Measurements from ENCODE around the gene STXBP1. TPM values are rescaled to one million over a fixed set of nuclear protein-coding genes. Genes with fewer than 3 reads are reported as not detected.

STXBP1 gene
- total RNA-seq, 2 donors from 2014 or later, result 32.2 to 47.6 TPM

GRCh38 chr9:127606043-127606442 is 6.0 kb upstream of the STXBP1 start:
- WGBS, result 90% methylated on average over 1 of the region's 1 CpG

DNA sequence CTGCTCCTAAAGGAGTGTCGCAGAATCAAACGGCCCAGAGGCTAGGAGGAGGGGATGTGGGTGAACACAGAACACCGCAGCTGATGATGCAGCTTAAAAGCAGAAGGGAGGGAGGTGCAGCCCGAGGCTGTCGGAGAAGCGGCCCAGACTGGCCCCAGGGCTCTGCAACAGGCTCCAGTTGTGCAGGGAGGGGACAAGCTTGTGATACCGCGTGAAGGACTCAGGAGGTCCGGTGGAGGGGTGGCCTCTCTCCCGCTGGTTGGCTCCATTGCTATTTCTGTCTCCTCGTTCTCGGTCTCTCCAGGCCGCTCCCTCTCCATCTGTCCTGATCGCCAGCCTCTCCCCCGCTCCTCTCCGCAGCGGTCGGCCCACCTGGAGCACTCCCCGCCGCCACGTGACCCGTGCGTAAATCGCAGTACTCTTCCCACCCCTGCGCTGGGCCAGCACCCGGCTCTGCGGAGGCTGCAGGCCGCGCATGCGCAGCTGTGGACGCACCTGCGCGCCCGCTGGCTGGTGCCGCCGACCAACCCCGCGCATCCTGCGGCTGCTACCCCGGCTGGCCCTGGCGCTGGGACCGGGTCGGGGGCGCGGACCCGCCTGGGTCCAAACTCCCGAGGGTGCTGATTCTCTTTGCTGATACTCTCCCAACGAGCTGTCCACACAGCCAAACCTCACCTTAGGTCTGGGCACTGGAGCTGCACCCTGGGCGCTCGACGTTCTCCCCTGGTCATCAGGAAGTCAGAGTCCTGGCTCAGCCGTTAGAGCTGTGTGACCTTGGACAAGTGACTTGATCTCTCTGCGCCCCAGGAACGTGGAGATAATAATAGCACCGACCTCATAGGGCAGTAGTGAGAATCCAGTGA is 3.7 kb upstream of the STXBP1 start:
- intact Hi-C loops (cut with DNase I), result no loop called here
- Histone ChIP-seq H3K4me3 (peak overlapping the region; percentile 21 to 28), H3K27me3 (replicated peaks; ENCODE audit: insufficient read depth) (no peaks in the 10 kb centered on the region), H3K9me3 (no peaks in the 10 kb centered on the region), H3K4me1 (replicated peaks) (no peaks in the 10 kb centered on the region), H3K27ac (peak overlapping the region in 1 of 2 donors; percentile 45), H3K36me3 (no peaks in the 10 kb centered on the region)
- TF ChIP-seq, protein P1, sequence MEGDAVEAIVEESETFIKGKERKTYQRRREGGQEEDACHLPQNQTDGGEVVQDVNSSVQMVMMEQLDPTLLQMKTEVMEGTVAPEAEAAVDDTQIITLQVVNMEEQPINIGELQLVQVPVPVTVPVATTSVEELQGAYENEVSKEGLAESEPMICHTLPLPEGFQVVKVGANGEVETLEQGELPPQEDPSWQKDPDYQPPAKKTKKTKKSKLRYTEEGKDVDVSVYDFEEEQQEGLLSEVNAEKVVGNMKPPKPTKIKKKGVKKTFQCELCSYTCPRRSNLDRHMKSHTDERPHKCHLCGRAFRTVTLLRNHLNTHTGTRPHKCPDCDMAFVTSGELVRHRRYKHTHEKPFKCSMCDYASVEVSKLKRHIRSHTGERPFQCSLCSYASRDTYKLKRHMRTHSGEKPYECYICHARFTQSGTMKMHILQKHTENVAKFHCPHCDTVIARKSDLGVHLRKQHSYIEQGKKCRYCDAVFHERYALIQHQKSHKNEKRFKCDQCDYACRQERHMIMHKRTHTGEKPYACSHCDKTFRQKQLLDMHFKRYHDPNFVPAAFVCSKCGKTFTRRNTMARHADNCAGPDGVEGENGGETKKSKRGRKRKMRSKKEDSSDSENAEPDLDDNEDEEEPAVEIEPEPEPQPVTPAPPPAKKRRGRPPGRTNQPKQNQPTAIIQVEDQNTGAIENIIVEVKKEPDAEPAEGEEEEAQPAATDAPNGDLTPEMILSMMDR (IDR thresholded peaks at IDR 0.05), result peak in 1 of 4 experiments; percentile 6
- TF ChIP-seq POLR2AphosphoS5 (IDR thresholded peaks at IDR 0.05), result peak; percentile 64
- TF ChIP-seq POLR2A (IDR thresholded peaks at IDR 0.05), result no peak
- 1% methylated on average over 42 of the region's 55 CpGs for WGBS
- peak; percentile 53 for DNase-seq (ENCODE audit: low spot score)

More at GRCh38 chr9:127606043-127606442, 6.0 kb upstream of the STXBP1 start:
- no peak for DNase-seq (ENCODE audit: low spot score)
- Histone ChIP-seq H3K9me3 (no peaks in the 10 kb centered on the region), H3K36me3 (no peaks in the 10 kb centered on the region), H3K27me3 (replicated peaks; ENCODE audit: insufficient read depth) (no peaks in the 10 kb centered on the region), H3K4me1 (replicated peaks) (no peaks in the 10 kb centered on the region), H3K4me3 (no peak overlapping the region), H3K27ac (no peak overlapping the region)
- TF ChIP-seq POLR2A (IDR thresholded peaks at IDR 0.05) (no peak), POLR2AphosphoS5 (IDR thresholded peaks at IDR 0.05) (no peak)
- TF ChIP-seq, protein P1 (IDR thresholded peaks at IDR 0.05), result no peak
- intact Hi-C loops (cut with DNase I), result no loop called here

GRCh38 chr9:127611603-127611898 is 526 bp upstream of the STXBP1 start:
- Histone ChIP-seq H3K4me3 (peak overlapping the region; percentile 81 to 98), H3K36me3 (no peaks in the 10 kb centered on the region), H3K4me1 (replicated peaks) (no peaks in the 10 kb centered on the region), H3K27ac (peak overlapping the region; percentile 52 to 89), H3K27me3 (replicated peaks; ENCODE audit: insufficient read depth) (no peaks in the 10 kb centered on the region), H3K9me3 (no peaks in the 10 kb centered on the region)
- intact Hi-C loops (cut with DNase I), result loop anchor here (5.0 kb wide), 2 partner anchors 106 to 306 kb away; partner anchors contain the start of genes PTRH1, ST6GALNAC4 and TTC16
- peak; percentile 12 for DNase-seq (ENCODE audit: low spot score)
- TF ChIP-seq, protein P1 (IDR thresholded peaks at IDR 0.05), result no peak
- TF ChIP-seq POLR2AphosphoS5 (IDR thresholded peaks at IDR 0.05) (no peak), POLR2A (IDR thresholded peaks at IDR 0.05) (no peak)
- whole genome bisulfite sequencing, result 1% methylated on average over 11 of the region's 11 CpGs

GRCh38 chr9:127612939-127613582 is 984 bp downstream of the STXBP1 start:
- intact Hi-C loops (cut with DNase I), result loop anchor here (5.0 kb wide), 2 partner anchors 104 to 304 kb away; partner anchors contain the start of genes PTRH1, ST6GALNAC4 and TTC16
- DNase-seq (ENCODE audit: low spot score), result peak; percentile 44
- Histone ChIP-seq H3K4me3 (peak overlapping the region; percentile 81 to 98), H3K9me3 (no peaks in the 10 kb centered on the region), H3K36me3 (no peaks in the 10 kb centered on the region), H3K27me3 (replicated peaks; ENCODE audit: insufficient read depth) (no peaks in the 10 kb centered on the region), H3K4me1 (replicated peaks) (no peaks in the 10 kb centered on the region), H3K27ac (peak overlapping the region; percentile 86 to 89)
- TF ChIP-seq, protein P1 (IDR thresholded peaks at IDR 0.05), result no peak
- peak; percentile 54 for TF ChIP-seq POLR2A (IDR thresholded peaks at IDR 0.05)
- TF ChIP-seq POLR2AphosphoS5 (IDR thresholded peaks at IDR 0.05), result peak; percentile 51
- under 1% methylated on average over 39 of the region's 41 CpGs for WGBS
